Smooth muscle cell (in vitro differentiated cells): ENCODE results near the gene BET1L. TPM values are rescaled to one million over a fixed set of nuclear protein-coding genes. Genes with fewer than 3 reads are reported as not detected.
"Not testable (repeated sequence)": the region's sequence is repeated elsewhere in the genome, so short reads cannot be mapped to it uniquely, and the experiment has no call there.

ENCODE experiments used
- DNase-seq: peaks from one replicate; lab custom pipeline; 2025; ENCODE audit not compliant: unreplicated experiment; lab: John Stamatoyannopoulos, UW
- H2AFZ ChIP-seq: fragments of 200-600 bp; sonication (generic); 2 replicates; pipeline ENCODE4 v1.6.0; 2016; ENCODE audit warnings: antibody characterized with exemption, low read depth, mild to moderate bottlenecking
- H3F3A ChIP-seq: fragments of 200-600 bp; sonication (generic); 2 replicates; pipeline ENCODE4 v1.6.0; 2017; ENCODE audit warnings: antibody characterized with exemption, low read depth
- H3K27ac ChIP-seq: fragments of 200-600 bp; sonication (generic); 2 replicates; pipeline ENCODE4 v1.5.1; 2016; ENCODE audit warnings: low read depth, mild to moderate bottlenecking
- H3K27me3 ChIP-seq: fragments of 200-600 bp; sonication (generic); 2 replicates; pipeline ENCODE4 v1.6.1; 2016; ENCODE audit warnings: low read depth, mild to moderate bottlenecking
- H3K36me3 ChIP-seq: fragments of 200-600 bp; sonication (generic); 2 replicates; pipeline ENCODE4 v1.5.1; 2016; ENCODE audit warnings: low read depth
- H3K4me1 ChIP-seq: fragments of 200-600 bp; sonication (generic); 2 replicates; pipeline ENCODE4 v1.5.1; 2016; ENCODE audit warnings: low read depth
- H3K4me2 ChIP-seq: fragments of 200-600 bp; sonication (generic); 2 replicates; pipeline ENCODE4 v1.6.0; 2016; ENCODE audit warnings: mild to moderate bottlenecking
- H3K4me3 ChIP-seq: fragments of 200-600 bp; sonication (generic); 2 replicates; pipeline ENCODE4 v1.5.1; 2016; ENCODE audit warnings: mild to moderate bottlenecking
- H3K79me2 ChIP-seq: fragments of 200-600 bp; sonication (generic); 2 replicates; pipeline ENCODE4 v1.6.0; 2016; ENCODE audit warnings: low read depth, mild to moderate bottlenecking
- H3K9ac ChIP-seq: fragments of 200-600 bp; sonication (generic); 2 replicates; pipeline ENCODE4 v1.6.0; 2016; ENCODE audit warnings: low read depth
- H3K9me3 ChIP-seq: fragments of 200-600 bp; sonication (generic); replicated peaks from 2 replicates; pipeline ENCODE4 v1.5.1; 2016; ENCODE audit warnings: low read depth
- H4K20me1 ChIP-seq: fragments of 200-600 bp; sonication (generic); 2 replicates; pipeline ENCODE4 v1.6.0; 2016; ENCODE audit warnings: low read depth
- CTCF ChIP-seq: fragments of 200-600 bp; sonication (generic); IDR thresholded peaks from 2 replicates; pipeline ENCODE4 v1.5.1; 2017; ENCODE audit warnings: borderline replicate concordance, mild to moderate bottlenecking, antibody characterized with exemption; ENCODE audit not compliant: insufficient read depth, poor library complexity, severe bottlenecking
- WGBS: methylation state at CpG from one replicate; pipeline ENCODE4 v1.1.7; 2016; ENCODE audit warnings: low lambda C conversion rate; 5-methylcytosine and 5-hydroxymethylcytosine counted together
- polyA plus RNA-seq: library from polyadenylated mRNA; unstranded; fragments of >200 nt; fragmentation: Nextera tagmentation; extraction: Ambion mirVana; gene quantifications from 2 replicates; pipeline ENCODE4 v1.2.1, GENCODE V29; 2016
- total RNA-seq: library from RNA; depleted of rRNA; stranded (reverse); fragments of >200 nt; gene quantifications from 2 replicates; pipeline ENCODE4 v1.2.3, GENCODE V29; 2014

Gene BET1L
- total and polyA plus RNA-seq, 2 experiments from 2014 or later = 40.5 to 97.4 TPM

DNA sequence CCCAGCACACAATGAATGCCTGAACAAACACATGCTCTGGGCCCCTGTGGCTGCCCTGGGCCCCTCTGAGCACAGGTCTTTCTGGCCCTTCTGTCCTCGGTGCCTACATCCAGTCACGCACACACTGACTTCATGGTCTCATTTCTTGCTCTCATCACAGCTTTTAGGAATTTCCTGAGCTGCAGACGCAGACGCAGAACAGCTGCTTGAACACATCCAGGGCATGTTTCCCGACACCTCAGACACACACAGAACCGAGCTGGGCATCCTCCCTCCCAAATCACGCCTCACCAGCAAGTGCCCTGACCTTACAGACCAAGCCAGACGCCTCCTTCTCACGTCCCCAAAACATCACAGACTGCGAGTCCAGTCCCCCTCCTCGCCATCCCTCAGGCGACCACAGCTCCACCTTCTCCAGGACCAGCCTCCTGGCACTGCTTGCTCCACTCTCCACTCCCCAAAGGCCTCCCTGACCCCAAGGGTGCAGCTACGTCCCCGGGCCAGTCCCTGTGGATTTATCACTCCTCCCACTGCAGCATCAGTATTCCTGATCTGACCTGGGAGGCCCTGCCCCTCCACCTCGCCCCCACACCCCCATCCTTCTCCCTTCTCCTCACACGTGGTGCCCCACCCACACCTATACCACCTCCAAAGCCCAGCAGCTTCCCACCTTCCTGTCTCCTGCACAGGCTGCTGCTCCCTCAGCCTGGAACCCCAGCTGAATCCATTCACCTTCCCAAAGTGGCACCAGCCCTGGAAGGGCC lies 16.0 kb upstream of the BET1L start:
- no peaks in the 10 kb centered on the region for H3F3A ChIP-seq
- no peak overlapping the region for H3K4me3 ChIP-seq
- no peak overlapping the region for H3K4me2 ChIP-seq
- no peaks in the 10 kb centered on the region for H3K27me3 ChIP-seq
- H3K79me2 ChIP-seq = peaks cover 4% of the 10 kb centered on the region
- H3K36me3 ChIP-seq = no peaks in the 10 kb centered on the region
- H3K9me3 ChIP-seq = no peaks in the 10 kb centered on the region
- DNase-seq = no peak
- H3K4me1 ChIP-seq = no peaks in the 10 kb centered on the region
- H3K27ac ChIP-seq = no peak overlapping the region
- no peak overlapping the region for H3K9ac ChIP-seq
- no peak overlapping the region for H2AFZ ChIP-seq
- WGBS = 89% methylated on average over 16 of the region's 16 CpGs
- no peaks in the 10 kb centered on the region for H4K20me1 ChIP-seq
- no peak for TF ChIP-seq CTCF

- no peaks in the 10 kb centered on the region for H3K9me3 ChIP-seq
- no peak overlapping the region for H2AFZ ChIP-seq
- H3K36me3 ChIP-seq = no peaks in the 10 kb centered on the region
- H3F3A ChIP-seq = no peaks in the 10 kb centered on the region
- no peak for DNase-seq
- no peaks in the 10 kb centered on the region for H4K20me1 ChIP-seq
- H3K4me3 ChIP-seq = no peak overlapping the region
- no peak overlapping the region for H3K27ac ChIP-seq
- H3K4me2 ChIP-seq = no peak overlapping the region
- 93% methylated on average over 14 of the region's 14 CpGs for WGBS
- H3K27me3 ChIP-seq = no peaks in the 10 kb centered on the region
- TF ChIP-seq CTCF = no peak
- H3K9ac ChIP-seq = no peak overlapping the region
- no peaks in the 10 kb centered on the region for H3K4me1 ChIP-seq
- H3K79me2 ChIP-seq = no peaks in the 10 kb centered on the region
Measured at GRCh38 chr11:221998-222789, 15.0 kb upstream of the BET1L start.

GRCh38 chr11:221539-221938 lies 14.3 kb upstream of the BET1L start:
- Histone ChIP-seq H3K9ac (no peak overlapping the region), H3K9me3 (no peaks in the 10 kb centered on the region), H3K4me3 (no peak overlapping the region), H3K4me2 (no peak overlapping the region), H3K27me3 (no peaks in the 10 kb centered on the region), H3K79me2 (no peaks in the 10 kb centered on the region), H3K27ac (no peak overlapping the region), H3K4me1 (no peaks in the 10 kb centered on the region), H4K20me1 (no peaks in the 10 kb centered on the region), H3K36me3 (no peaks in the 10 kb centered on the region), H2AFZ (no peak overlapping the region), H3F3A (no peaks in the 10 kb centered on the region)
- no peak for DNase-seq
- no peak for TF ChIP-seq CTCF
- WGBS = 88% methylated on average over 7 of the region's 7 CpGs

DNA sequence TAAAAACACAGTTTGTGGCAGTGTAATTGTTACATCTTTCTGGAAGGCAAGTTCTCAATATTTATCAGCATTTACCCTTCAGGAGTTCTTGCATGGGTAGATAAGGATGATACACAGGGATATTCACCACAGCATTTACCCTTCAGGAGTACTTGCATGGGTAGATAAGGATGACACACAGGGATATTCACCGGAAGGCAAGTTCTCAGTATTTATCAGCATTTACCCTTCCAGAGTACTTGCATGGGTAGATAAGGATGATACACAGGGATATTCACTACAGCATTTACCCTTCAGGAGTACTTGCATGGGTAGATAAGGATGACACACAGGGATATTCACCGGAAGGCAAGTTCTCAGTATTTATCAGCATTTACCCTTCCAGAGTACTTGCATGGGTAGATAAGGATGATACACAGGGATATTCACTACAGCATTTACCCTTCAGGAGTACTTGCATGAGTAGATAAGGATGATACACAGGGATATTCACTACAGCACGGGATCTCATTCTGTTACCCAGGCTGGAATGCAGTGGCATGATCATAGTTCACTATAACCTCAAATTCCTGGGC lies 13.5 kb upstream of the BET1L start:
- not testable (repeated sequence) for H3K4me1 ChIP-seq, H3K27ac ChIP-seq, H3K4me2 ChIP-seq, H3K79me2 ChIP-seq, H3K9ac ChIP-seq, H3K36me3 ChIP-seq, H3K9me3 ChIP-seq, DNase-seq, H2AFZ ChIP-seq, H3K4me3 ChIP-seq, H3F3A ChIP-seq, H4K20me1 ChIP-seq, H3K27me3 ChIP-seq
- 79% methylated on average over 2 of the region's 3 CpGs for WGBS
